ENCODE results near the gene STARD10.

DNA sequence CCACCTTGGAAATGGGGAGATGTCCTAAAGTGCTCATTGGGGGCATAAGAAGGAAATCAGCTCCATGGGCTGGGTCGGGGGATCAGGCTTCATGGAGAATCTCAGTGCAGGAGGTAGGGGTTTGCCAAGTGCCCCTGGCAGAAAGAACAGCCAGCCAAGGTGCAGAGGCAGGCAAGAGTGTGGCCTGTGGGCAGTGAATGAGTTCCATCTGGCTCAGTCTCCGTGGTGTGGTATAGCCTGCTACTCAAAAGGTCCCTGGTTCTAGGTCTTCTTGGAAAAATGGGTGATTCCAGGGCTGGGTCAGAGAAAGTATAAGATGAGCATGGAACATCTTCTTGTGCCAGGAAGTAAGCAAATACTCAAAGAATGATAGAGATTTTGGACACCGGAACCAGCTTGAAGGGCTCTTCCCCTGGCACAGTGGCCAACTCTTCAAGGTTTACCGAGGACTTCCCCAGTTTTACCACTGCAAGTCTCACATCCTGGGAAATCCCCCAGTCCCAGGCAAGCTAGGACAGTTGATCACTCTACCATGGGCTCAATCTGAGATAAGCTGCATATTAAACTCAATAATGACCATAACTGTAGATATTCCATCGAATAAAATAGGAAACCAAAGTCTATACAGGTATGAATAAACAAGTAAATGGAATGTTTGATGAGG lies 31.1 kb downstream of the STARD10 start:
- TF ChIP-seq, protein P1, sequence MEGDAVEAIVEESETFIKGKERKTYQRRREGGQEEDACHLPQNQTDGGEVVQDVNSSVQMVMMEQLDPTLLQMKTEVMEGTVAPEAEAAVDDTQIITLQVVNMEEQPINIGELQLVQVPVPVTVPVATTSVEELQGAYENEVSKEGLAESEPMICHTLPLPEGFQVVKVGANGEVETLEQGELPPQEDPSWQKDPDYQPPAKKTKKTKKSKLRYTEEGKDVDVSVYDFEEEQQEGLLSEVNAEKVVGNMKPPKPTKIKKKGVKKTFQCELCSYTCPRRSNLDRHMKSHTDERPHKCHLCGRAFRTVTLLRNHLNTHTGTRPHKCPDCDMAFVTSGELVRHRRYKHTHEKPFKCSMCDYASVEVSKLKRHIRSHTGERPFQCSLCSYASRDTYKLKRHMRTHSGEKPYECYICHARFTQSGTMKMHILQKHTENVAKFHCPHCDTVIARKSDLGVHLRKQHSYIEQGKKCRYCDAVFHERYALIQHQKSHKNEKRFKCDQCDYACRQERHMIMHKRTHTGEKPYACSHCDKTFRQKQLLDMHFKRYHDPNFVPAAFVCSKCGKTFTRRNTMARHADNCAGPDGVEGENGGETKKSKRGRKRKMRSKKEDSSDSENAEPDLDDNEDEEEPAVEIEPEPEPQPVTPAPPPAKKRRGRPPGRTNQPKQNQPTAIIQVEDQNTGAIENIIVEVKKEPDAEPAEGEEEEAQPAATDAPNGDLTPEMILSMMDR (conservative IDR thresholded peaks at IDR 0.05; ENCODE audit: low read depth in 2 of 2): no peak
- no peak for TF ChIP-seq CREB1 (CRISPR knock-in tag; IDR thresholded peaks at IDR 0.05; ENCODE audit: low read depth)
- TF ChIP-seq, protein P2, sequence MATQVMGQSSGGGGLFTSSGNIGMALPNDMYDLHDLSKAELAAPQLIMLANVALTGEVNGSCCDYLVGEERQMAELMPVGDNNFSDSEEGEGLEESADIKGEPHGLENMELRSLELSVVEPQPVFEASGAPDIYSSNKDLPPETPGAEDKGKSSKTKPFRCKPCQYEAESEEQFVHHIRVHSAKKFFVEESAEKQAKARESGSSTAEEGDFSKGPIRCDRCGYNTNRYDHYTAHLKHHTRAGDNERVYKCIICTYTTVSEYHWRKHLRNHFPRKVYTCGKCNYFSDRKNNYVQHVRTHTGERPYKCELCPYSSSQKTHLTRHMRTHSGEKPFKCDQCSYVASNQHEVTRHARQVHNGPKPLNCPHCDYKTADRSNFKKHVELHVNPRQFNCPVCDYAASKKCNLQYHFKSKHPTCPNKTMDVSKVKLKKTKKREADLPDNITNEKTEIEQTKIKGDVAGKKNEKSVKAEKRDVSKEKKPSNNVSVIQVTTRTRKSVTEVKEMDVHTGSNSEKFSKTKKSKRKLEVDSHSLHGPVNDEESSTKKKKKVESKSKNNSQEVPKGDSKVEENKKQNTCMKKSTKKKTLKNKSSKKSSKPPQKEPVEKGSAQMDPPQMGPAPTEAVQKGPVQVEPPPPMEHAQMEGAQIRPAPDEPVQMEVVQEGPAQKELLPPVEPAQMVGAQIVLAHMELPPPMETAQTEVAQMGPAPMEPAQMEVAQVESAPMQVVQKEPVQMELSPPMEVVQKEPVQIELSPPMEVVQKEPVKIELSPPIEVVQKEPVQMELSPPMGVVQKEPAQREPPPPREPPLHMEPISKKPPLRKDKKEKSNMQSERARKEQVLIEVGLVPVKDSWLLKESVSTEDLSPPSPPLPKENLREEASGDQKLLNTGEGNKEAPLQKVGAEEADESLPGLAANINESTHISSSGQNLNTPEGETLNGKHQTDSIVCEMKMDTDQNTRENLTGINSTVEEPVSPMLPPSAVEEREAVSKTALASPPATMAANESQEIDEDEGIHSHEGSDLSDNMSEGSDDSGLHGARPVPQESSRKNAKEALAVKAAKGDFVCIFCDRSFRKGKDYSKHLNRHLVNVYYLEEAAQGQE (IDR thresholded peaks at IDR 0.05; ENCODE audit: unreplicated experiment): no peak
- no peak for TF ChIP-seq EZH2 (IDR thresholded peaks at IDR 0.05; ENCODE audit: low read depth, unreplicated experiment)
- TF ChIP-seq POLR2AphosphoS5 (IDR thresholded peaks at IDR 0.05; ENCODE audit: low read depth): no peak
- no peak for TF ChIP-seq ZNF114 (CRISPR knock-in tag; IDR thresholded peaks at IDR 0.05)
- no peak for TF ChIP-seq EZH2phosphoT487 (IDR thresholded peaks at IDR 0.05; ENCODE audit: unreplicated experiment)

All from GM23338 (cell line).